Fibroblast of pulmonary artery (primary cell): ENCODE data around the gene SCRG1.

Source experiments
- DNase-seq: peaks from one replicate; pipeline ENCODE4 v3.0.0-alpha.2; 2010; ENCODE audit warnings: low read depth
- H3K4me3 ChIP-seq: replicated peaks from 2 replicates; pipeline ENCODE4 v1.5.1; 2011; ENCODE audit warnings: low read depth, mild to moderate bottlenecking, control low read depth, low read length, moderate library complexity
- TF ChIP-seq, protein P1 (sequence below): IDR thresholded peaks from 2 replicates; pipeline ENCODE4 v1.5.1; 2011; ENCODE audit warnings: mild to moderate bottlenecking, control low read depth, low read length, inconsistent platforms; ENCODE audit errors: missing control alignments

SCRG1 gene

DNA sequence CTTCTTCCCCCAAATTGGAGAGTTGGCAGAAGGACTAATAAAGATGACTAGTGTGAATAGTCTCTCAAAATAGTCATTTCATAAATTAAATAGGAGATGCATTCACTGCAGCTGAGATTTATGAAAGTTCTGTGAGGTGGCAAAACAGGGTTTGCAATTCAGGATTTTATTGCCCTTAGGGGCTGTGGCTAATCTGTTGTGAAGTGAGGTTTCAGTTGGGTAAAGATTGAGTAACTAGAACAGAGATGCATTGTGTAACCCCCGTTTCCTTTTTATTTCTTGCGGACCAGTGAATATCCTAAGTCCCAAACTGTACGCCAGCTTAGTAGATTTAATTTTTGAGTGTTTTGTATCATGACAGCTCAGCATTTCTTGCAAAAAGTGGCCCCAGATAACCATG, 16.2 kb upstream of the SCRG1 start:
- H3K4me3 ChIP-seq, result no peak overlapping the region
- TF ChIP-seq, protein P1, sequence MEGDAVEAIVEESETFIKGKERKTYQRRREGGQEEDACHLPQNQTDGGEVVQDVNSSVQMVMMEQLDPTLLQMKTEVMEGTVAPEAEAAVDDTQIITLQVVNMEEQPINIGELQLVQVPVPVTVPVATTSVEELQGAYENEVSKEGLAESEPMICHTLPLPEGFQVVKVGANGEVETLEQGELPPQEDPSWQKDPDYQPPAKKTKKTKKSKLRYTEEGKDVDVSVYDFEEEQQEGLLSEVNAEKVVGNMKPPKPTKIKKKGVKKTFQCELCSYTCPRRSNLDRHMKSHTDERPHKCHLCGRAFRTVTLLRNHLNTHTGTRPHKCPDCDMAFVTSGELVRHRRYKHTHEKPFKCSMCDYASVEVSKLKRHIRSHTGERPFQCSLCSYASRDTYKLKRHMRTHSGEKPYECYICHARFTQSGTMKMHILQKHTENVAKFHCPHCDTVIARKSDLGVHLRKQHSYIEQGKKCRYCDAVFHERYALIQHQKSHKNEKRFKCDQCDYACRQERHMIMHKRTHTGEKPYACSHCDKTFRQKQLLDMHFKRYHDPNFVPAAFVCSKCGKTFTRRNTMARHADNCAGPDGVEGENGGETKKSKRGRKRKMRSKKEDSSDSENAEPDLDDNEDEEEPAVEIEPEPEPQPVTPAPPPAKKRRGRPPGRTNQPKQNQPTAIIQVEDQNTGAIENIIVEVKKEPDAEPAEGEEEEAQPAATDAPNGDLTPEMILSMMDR, result no peak
- peak; percentile 72 for DNase-seq

DNA sequence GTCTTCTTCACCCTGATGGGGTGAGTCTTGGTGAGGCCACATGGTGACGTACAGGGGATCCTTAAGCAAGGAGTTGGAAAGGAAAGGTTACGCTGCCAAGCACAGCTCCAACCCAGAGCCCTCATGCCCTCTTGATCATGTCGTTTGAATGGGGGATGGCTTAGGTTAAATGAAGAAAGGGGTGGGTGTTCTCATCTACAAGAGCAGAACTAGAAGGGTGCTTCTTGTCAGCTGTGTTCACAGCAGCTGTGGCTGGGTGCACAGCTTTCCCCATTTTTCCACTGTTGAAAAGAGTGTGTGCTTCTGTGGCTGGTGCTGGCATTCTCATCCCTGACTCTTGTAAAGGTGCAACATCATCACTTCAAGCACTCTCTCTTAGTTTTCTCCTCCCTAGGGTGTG, 15.5 kb upstream of the SCRG1 start:
- H3K4me3 ChIP-seq, result no peak overlapping the region
- TF ChIP-seq, protein P1, result no peak
- no peak for DNase-seq

DNA sequence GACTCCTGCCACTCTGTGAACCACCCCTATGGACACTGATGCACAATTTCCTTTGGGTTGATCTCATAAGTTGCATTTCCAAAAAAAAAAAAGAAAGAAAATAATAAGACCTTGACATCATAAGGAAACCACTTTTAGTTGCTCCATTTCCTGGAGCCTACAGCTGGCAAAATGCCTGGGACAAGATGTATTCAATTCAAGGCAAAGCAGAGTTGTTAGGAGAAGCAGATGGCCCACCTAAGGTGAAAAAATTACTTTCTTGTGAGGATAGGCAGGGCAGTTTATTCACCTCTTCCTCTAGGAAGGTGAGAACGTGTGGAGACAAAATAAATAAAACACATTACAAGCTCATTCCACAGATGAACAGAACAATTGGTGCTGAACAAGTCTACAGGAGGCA, 14.1 kb upstream of the SCRG1 start:
- TF ChIP-seq, protein P1, result no peak
- H3K4me3 ChIP-seq, result no peak overlapping the region
- peak; percentile 94 for DNase-seq

DNA sequence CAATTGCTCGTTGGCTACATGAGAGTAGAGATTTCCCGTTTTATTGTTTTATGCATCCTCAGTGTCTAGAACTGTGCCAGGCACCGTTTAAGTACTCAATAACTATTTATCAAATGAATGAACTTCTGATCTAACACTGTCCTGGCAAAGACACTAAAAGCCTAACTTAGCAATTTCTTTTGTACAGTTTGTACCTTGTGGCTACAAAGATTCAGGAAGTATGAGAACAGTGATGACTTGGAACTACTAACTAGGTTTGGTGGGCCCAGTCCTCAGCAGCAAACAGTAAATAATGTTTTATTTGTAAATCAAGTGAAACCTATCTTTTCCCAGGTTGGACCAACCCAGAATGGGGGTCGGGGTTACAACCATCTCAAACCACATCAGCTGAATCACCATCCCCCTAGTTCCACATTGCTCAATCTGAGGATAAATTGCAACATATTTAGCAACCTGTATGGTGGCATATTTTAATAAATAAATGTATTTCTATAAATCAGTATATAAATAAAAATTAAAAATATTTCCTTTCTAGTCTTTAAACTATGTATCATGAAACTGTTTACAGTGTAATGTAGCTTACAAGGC, 12.3 kb upstream of the SCRG1 start:
- peak; percentile 46 for DNase-seq
- H3K4me3 ChIP-seq, result no peak overlapping the region

DNA sequence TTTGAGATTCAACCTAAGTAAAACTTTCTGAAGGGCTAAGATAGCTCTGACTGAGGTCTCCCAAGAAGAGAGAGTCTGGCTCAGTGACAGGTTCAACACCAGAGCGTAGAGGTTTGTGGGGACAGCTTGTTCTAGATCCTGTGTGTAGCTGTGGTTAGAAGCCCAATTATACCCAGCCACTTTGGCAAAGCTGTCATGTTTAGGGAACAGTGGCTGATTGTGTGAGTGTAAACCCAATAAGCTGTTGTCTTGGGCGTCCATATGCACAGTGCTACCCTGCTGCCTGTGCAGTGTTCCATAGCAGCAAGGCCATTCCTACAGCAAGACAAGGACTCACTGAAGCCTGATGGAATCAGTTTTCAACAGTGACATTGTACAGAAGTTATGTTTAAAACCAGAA, 11.2 kb upstream of the SCRG1 start:
- DNase-seq, result no peak

More for the DNA sequence above, 12.3 kb upstream of the SCRG1 start:
- TF ChIP-seq, protein P1, result no peak

DNA sequence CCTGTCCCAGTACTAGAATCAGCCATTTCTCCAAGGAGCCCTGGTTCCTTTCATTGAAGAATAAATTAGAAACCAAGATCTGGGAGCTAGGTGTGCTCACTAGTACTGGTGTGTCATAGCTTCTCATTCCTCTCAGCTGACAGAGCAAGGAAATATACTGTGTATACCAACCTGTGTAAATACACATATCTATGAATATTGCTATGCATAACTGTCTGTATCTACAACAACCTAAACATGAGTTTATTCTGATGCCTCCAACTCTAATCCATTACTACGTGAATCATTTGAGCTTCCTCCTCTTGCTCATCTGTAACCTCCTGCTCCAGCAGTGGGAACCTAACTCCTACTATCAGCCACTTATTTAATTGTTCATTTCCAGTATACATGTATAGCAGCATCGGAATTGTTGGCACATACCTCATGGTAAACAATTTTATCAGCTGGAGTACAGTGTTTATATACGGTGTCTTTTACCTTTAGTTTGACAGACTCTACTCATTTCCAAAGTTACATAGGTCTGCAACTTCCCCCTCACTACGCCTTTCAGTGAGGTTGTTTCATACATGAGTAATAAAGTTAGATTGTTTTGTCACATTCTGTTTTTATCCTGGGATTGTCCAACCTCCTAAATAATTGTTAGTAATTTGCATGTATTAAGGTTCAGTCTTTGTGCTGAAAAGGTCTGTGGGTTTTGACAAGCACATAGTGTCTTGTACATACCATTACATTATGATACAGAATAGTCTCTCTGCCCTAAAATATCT, 7.1 kb upstream of the SCRG1 start:
- TF ChIP-seq, protein P1, result no peak
- DNase-seq, result no peak
- H3K4me3 ChIP-seq, result no peak overlapping the region

More for the DNA sequence above, 11.2 kb upstream of the SCRG1 start:
- TF ChIP-seq, protein P1, result no peak
- no peak overlapping the region for H3K4me3 ChIP-seq
